Stimulated activated naive CD4-positive, alpha-beta T cell treated with Interleukin-2 at 50 U/mL for 16 hours (primary cell): Measurements from ENCODE around the gene LPO.

Experiments used
- DNase-seq: peaks from one replicate; lab custom pipeline; 2025; lab: John Stamatoyannopoulos, UW

Gene LPO

DNA sequence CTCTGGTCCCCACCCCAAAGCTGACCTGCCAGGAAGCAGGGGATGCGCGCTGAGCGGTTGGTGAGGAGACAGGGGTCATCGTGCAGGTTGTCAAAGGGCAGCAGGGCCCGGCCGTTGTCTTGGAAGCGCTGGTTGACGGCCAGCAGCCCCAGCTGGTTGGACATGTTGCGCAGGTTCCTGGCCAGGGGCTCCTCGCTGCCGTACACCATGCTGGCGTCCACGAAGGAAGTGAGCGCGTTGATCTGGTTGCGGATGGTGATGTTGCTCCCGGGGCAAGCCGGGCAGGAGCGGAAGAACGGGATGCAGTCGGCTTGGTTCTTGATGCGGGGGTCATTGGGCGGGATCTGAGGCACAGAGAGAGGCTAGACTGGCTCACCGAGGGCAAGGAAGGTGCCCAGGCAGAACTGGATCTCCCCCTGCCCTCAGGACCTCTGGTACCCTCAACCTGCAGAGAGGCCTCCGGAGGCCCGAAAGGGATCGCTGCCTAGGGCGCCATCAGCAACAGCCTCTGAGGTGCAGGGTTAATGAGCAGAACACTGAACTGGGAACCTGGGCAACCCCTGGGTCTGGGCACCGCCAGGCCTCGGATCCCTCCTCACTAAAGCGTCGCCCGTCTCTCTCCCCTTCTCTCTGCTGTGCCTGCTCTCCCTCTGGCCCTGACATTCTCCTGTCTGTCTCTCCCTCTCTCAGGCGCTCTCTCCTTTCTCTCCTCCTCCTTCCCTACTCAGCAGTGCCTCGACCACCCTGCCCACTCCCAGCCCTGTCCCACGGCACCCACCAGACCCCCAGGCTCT is 39.6 kb downstream of the LPO start:
- no peak for DNase-seq

DNA sequence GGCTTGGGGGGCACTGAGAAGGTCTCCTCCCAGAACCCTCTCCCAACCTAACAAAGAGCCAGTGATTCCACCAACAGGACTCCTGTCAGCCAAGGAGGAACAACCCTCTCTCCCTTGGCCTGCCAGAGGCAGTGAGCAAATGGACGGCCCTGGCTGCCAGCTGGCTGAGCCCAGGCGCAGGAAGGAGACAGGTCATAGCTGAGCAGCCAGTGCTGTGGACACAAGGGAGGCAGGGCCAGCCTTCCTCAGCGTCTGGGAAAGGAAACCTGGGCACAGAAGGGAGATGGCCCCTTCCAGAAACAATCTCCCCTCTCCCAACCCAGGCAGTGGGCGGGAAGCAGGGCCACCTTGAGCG is 40.3 kb downstream of the LPO start:
- no peak for DNase-seq

DNA sequence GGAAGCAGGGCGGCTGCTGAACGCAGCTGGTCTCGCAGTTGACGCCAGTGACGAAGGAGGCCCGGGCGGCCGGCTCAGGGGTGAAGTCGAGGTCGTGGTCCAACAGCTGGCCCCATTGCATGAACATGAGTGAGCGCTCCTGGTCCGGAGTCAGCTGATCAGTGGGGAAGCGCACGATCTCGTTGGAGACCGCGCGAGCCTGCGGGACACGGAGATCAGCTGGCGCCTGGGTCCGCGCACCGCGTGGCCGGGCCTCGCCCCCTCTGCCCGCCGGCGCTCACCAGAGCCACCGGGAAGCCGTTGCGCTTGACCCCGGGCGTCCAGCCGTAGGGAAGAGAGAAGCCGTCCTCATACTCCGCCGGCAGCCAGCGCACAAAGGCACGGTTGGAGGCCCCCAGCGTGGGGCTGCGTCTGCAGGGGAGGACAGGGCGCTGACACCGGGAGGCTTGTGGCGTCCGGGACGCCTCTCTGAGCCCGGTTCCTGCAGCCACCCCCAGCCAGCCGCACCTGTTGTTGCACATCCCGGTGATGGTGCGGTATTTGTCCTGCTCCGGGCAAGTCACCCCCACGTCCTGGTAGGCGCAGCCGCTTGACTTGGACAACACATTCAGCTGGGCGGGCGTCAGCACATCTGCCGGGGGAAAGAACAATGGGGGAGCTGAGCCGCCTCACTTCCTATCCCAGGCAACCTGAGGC is 40.8 kb downstream of the LPO start:
- DNase-seq, result no peak

DNA sequence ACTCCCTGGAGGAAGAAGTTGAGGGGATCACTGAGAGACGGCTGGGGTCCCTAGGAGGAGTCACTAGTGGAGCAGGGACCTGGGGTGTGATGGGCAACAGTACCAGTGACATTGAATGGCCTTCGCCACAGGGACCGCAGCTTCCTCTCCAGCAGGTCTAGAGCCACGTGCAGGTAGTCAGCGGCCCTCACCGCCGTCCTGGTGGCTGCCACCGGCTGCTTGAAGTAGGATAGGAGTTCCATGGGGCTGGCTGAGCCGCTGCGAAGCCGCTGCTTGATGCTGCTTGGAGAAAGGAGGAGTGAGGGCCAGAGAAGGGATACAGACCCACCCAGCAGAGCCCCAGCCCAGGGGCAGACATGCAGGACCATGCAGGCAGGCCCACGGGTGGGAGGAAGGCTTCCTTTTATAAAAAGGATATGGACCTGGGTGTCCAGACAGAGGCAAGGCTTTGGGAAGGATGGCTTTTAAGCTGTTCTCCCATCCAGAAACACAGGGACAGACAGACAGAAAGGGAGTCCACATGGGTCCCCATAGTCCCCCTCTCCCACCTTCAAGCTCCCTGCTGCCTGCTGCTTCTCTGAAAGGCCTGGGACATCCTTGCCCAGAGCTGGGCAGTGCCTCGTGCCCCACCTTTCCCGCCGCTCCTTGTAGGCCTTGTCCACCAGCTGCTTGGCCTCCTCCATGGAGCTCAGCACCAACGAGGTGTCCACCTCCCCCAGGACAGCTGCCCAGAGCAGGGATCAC is 41.5 kb downstream of the LPO start:
- no peak for DNase-seq

DNA sequence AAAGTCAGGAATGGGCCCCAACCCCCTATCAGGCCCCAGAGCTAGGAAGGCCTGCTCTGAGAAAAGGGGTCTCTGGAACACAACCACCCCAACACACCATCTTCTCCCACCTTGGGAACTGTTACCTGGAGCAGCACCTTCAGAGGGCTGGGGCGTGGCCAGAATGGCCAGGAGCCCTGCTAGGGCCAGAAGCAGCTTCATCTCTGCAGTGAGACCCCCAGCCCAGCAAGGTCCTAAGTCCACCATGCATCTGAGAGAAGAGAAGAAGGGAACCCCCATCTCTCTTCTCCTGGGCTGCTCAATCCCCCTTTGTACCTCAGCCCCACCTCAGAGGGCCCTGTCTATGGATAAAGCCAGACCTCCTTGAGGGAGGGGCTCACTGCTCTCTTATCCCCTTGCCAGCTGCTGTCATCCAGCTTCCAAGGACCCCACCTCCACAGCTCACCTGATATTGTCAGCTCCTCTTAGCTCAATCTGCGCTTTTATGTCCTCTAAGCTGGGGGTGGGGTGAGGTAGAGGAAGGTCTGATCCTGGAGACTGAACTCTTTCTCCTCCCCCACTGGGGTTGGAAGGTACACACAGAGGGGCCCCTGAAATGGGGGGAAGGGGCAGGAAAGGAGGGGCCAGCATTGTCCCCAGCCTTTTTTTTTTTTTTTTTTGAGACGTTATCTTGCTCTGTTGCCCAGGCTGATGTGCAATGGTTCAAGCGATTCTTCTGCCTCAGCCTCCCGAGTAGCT is 42.3 kb downstream of the LPO start, which contains the start of gene MPO:
Gene MPO (minus strand): TSS at position 456 of the 738 bp plus-strand sequence. CDS start 177 bp downstream, at position 279.
- no peak for DNase-seq

DNA sequence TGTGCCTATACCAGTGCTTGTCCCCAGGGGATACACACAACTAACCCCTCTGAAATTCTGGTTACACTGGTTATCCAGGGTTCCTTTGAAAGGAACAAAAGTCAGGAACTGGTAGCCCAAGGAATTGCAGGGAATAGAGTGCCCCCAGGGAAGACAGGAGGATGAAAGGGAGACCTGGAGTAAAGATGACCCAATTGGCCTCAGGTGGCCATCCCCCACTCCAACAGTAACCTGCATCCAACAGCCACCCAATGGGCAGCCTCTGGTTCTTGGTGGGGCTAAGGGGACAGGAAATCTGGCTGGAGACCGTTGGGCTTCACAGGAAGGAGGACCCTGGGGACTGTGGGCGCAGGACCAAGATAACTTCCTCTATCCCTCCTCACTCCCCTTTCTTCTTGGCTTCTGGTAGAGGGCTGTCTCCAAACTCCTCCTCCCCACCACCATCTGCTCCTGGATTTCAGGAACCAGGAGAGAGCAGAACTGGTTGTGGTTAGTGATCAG is 43.2 kb downstream of the LPO start:
- DNase-seq, result no peak

DNA sequence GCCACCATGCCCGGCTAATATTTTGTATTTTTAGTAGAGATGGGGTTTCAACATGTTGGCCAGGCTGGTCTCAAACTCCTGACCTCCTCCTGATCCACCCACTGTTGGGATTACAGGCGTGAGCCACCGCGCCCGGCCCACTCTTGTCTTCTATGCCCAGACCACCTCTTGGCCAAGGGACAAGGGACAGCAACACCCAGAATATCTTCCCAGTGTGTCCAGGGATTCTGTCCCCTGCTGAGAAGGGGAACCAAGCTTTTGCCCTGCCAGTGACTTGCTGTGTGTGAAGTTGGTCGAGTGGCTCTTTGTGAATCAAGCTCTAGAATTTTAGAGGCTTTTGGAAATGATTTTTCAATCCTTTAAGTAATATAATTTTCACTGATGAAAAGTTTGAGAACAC is 44.1 kb downstream of the LPO start:
- no peak for DNase-seq

DNA sequence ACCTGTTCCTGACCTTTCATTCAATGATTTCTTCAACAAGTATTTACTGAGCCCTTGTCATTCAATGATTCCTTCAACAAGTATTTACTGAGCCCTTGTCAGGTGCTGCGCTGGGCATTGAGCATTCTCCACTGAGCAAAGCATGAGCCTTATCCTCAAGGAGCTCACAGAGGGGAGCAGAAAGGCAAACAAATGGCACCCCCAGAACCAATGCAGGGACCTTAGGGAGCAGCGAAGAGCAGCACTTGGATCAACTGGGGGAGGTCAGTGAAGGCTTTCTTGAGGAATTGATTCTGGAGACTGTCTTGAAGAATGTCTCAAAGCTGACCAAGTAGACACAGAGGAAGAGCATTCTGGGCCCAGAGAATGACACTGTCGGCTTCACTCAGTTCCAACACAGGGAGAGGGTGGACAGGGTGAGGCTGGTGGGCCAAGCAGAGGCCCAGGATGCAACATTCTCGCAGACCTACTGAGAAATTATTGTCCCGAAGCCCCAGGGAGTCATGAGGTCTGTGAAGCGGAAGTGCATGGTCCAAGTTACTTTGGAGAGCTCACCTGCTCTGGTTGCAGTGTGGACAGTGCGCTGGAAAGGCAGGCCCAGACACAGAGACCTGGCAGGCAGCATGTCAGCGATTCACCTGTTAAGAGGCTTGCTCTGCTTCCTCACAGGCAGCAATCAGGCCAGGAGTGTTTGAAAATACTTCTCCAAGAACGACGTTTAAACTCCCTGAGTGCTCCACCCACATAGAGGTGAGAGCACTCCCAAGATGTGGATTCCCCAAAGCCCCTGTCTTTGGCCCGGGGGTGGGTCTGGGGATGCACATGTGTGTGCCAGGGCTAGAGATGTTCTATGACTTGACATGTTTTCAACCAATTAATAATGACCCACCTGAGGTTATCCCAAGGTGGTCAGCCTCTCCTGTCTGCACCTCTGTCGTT is 45.6 kb downstream of the LPO start:
- DNase-seq, result no peak

DNA sequence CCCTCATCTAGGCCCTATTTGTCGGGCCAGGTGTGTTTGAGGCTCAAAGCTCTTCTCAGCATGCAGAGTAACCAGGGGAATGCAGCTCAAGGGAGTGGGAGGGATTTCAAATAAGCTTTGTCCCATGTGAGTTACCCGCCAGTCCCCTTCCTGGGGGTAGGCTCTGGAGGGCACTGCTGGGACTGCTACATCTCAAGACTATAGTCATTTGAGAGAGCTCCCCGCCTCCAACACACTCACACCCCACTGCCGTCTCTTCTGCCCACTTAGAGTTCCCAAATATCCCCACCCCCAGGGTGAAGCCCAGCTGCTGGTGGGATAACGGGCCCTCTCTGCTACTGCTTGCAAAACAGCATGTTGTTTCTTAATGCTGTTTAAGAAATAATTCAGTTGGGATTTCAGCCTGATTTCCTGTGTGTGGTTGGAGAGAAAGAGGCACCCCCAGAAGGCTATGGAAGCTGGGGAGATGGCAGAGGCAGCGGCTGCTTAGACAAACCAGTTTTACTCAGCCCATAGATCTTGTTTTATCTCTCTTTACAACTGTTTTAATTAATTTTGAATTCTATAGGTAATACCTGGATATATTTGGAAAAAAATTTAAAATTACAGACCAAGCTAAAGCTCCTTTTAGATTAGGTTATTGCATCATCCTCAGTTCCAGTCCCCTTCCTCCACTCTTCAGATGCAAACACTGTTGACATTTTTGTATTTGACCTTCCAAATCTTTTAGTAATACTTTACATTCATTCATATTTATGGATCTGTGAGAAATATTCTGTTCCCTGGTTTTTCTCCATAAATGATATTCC is 46.4 kb downstream of the LPO start:
- DNase-seq, result no peak

DNA sequence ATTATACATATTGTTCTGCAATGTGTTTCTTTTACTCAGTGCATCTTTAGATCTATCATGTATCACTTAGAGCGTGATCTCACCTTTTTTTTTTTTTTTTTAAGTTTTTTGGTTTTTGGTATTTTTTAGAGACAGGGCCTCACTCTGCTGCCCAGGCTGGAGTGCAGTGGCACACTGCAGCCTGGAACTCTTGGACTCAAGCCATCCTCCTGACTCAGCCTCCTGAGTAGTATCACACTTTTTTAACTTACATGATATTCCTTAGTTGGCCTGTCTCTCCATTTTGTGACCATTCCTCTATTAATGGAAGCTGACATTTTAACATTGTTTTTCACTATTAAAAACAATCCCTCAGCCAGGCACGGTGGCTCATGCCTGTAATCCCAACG is 47.0 kb downstream of the LPO start:
- DNase-seq, result no peak

DNA sequence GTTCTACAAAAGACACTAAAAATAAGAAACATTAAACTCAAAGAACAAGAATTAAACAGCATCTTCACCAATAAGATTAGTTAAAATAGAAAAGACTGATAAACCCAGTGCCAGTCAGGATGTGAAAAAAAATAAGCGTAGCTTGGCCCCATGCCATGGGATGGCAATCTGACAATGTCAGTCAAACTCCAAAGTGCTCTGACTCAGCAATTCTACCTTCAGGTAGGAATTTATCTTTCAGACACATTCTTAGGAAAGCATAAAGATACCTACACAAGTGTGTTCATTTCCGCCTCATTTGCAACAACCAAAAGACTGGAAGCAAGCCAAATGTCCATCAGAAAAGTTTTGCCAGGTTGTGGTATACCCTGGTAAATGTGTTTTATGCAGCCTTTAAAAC is 51.5 kb downstream of the LPO start:
- DNase-seq, result no peak

DNA sequence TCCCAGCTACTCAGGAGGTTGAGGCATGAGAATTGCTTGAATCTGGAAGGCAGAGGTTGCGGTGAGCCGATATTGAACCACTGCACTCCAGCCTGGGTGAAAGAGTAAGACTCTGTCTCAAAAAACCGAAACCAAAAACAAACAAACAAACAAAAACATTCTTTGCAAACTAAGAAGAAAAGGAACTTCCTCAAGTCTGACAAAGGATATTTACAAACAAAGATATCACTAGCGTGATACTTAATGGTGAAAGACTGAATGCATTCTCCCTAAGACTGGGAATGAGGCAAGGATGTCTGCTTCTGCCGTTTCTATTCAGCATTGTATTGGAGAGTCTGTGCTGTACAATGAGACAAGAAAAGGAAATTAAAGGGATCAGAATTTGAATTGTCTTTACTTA is 52.9 kb downstream of the LPO start:
- DNase-seq, result no peak

DNA sequence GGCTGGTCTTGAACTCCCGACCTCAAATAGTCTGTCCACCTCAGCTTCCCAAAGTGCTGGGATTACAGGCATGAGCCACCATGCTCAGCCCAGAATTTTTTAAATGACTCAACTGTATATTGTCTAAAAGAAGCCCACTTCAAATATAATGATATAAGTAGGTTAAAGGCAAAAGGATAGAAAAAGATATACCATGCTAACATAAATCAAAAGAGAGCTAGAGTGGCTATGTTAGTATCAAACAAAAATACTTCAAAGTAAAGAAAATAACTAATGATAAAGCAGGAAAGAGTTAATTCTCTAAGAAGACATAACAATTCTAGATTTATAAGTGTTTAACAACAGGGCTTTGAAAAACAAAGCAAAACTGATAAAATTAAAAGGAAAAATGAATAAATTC is 55.6 kb downstream of the LPO start:
- no peak for DNase-seq

DNA sequence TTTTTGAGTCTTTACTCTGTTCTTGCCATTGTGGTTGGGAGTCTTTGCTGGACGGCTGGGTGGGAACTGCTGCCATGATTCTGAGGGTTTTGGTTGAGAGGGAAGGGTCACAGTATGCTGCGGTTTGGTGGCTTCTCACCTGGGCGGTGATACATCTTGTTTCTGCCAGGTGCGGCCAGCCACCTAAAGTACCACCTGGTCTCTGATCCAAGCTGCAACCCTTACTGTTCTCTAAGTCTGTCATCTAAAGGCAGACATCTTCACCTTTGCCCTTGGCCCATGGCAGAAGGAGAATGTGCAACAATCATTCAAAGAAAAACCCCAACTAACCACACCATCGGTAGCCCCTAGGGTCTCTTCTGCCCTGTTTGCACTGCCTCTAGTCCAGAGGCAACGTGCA is 62.0 kb downstream of the LPO start:
- no peak for DNase-seq

DNA sequence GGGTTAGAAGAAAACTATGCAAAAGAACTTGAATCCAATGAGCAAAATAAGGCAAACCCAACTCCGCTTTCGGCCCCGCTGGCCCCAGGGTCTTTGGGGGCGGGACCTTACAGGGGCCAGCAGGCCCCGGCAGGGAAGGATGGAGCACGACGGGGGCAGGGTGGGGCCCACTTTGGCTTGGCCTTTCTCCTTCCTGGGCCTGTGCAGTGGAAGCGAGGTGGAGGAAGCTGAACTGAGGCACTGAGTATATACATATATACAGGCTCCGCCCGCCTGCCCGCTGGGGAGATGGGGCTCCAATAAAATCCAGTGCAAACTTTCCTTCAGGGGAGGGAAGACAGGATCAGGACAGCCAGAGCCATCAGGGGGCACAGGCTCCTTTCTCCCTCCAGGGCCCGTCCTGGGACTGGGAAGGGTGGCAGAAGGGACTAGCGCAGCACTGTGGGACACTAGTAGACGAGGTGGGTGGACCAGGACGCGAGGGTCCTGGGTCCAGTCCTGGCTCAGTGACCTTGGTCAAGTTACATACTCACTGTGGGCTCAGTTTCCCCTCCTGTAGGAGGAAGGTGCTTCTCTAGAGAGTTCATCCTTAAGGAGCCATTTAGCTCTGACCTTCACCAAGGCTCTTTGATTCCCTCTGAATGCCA is 63.2 kb downstream of the LPO start:
- no peak for DNase-seq

DNA sequence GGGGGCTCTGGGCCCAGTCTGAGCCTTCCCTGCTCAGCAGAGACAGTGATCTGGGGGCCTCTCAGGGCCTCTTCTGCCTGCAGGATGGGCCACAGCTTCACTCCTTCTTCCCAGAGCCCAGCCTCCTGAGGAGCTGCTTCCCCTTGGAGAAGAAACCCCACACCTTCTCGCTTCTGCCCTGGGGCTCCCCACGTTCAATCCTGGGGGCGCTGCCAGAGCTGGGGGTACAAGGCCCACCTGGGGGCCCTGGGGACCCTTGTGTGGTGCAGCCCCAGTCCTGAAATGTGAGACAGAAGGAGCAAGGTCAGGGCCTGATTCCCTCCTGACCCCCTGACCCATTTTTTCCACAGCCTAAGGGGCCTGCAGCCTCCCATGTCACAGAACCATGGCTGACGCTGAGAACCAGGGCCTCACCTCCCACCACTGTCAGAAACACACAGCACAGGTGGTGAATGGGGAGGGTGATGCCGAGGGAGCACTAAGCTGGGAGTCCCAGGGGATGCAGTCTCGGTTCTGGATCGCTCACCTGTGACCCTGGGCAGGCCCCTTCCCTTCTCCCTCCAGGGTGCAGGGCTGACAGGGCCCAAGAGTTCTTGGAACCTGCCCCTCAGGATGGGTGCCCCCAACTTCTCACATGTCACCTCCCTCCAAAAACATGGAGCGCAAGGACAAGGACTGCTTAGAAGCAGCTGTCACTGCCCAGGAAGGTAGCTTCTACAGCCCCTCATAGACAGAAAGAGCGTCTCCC is 64.0 kb downstream of the LPO start:
- DNase-seq, result no peak

DNA sequence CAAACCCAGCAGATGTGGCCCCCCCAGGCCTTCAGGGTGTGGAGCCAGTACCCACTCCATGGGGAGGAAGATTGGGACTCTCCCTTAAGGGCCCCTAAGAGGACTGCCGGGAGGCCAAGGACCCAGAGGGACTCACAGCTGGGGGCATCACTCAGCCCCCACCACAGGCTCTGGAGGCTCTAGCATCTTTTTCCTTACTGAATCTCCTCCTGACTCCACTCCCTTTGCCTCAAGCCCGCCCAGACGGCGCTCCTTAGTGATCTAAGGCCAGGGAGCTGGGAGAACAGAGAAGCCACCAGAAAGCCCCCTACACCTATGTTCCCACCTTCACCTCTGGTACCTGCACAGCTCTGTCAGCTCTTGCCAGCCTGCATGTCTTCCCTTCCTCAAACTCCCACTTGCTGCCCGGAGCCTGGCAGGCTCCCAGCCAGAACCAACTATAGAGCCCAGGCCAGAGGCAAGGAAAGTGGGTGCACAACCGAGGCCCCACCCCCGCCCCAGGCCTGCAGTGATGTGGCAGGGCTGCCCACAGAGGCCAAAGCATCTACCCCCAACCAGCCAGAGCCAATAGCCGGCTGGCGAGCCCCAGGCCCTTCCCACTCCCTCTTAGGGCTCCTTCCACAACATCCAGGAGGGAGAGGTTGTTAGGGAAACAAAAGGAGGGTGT is 64.7 kb downstream of the LPO start:
- no peak for DNase-seq
